ENCODE results near the gene B4GALNT4.

The B4GALNT4 gene

DNA sequence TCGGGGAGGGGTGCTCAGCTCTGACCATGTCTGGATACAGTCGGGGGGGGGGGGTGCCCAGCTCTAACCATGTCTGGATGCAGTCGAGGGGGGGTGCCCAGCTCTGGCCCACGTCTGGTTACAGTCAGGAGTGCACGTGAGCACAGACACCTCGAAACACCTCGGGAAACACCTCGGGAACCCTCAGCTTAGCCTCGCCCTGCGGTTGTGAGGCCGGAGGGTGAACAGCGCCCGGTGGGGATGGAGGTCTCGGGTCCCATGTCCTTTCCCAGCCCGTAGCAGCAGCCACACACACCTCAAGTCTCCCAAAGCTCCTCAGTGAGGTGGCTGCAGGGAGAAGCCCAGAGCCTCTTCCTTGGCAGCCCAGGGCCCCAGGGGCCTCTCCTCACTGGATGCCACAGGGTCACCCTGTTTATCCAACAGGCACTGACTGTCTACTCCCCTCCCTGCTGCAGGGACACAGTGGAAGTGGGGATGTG lies 43.4 kb downstream of the B4GALNT4 start:
- no peak for DNase-seq (ENCODE audit: low spot score)
- in situ Hi-C loops (cut with MboI; ENCODE audit: low pct_unique_long_range_greater_than_20kb, low sequenced_read_pairs, unreplicated experiment): no loop called here
- TF ChIP-seq, protein P1, sequence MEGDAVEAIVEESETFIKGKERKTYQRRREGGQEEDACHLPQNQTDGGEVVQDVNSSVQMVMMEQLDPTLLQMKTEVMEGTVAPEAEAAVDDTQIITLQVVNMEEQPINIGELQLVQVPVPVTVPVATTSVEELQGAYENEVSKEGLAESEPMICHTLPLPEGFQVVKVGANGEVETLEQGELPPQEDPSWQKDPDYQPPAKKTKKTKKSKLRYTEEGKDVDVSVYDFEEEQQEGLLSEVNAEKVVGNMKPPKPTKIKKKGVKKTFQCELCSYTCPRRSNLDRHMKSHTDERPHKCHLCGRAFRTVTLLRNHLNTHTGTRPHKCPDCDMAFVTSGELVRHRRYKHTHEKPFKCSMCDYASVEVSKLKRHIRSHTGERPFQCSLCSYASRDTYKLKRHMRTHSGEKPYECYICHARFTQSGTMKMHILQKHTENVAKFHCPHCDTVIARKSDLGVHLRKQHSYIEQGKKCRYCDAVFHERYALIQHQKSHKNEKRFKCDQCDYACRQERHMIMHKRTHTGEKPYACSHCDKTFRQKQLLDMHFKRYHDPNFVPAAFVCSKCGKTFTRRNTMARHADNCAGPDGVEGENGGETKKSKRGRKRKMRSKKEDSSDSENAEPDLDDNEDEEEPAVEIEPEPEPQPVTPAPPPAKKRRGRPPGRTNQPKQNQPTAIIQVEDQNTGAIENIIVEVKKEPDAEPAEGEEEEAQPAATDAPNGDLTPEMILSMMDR (IDR thresholded peaks at IDR 0.05; ENCODE audit: extremely low read depth, insufficient read depth, missing control alignments): no peak

DNA sequence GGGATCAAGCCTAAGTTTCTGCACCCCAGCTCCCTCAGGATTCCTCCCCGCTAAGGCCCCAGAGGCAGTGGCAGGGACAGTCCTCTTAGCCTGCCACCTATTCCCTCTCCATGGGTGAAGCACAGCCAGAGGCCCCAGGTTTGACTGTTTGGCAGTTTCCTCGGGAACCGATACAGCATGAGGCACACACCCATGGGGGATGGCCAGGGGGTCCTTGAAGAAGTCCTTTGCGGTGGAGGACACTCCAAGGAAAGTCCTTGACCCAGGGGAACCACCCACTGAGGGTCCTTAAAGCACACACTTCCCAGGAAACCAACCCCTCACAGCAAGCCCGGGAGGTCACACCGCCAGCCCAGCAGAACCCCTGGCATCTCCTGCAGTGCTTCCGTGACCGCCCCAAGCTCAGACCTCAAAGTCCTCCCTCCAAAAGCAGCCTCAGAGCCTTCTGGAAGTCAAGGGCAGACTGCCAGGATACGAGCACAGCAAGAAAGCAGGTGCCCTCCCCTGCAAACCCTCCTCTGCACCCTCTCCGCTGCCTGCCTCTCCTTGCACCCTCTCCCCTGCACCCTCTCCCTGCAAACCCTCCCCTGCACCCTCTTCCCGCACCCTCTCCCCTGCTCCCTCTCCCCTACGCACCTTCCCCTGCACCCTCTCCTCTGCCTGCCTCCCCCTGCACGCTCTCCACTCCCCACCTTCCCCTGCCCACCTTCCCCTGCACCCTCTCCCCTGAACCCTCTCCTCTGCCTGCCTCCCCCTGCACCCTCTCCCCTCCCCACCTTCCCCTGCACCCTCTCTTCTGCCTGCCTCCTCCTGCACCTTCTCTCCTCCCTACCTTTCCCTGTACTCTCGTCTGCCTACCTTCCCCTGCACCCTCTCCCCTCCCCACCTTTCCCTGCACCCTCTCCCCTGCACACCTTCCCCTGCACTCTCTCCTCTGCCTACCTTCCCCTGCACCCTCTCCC lies 44.1 kb downstream of the B4GALNT4 start:
- DNase-seq (ENCODE audit: low spot score): no peak
- TF ChIP-seq, protein P1 (IDR thresholded peaks at IDR 0.05; ENCODE audit: extremely low read depth, insufficient read depth, missing control alignments): no peak
- in situ Hi-C loops (cut with MboI; ENCODE audit: low pct_unique_long_range_greater_than_20kb, low sequenced_read_pairs, unreplicated experiment): no loop called here

DNA sequence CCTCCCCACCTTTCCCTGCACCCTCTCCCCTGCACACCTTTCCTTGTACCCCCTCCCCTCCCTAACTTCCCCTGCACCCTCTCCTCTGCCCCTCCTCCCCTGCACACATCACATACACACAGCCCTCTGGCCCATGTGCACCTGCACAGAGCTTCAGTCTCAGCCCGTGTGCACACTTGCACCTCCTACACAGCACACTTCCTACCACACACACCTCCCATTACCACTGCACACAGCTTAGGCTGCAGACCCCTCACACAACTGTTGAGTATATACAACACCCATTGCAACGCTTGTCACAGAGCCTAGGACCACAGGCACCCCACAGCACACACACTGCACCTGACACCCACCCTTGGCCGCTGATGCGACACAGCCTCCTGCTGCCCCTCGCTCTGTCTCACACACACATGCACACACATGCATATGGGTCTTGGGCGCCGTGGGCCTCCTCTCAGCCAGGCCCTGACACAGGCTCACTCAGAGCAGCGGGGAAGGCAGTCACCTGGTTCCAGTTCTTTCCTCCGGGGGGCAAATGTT lies 45.1 kb downstream of the B4GALNT4 start:
- DNase-seq (ENCODE audit: low spot score): no peak
- in situ Hi-C loops (cut with MboI; ENCODE audit: low pct_unique_long_range_greater_than_20kb, low sequenced_read_pairs, unreplicated experiment): no loop called here
- TF ChIP-seq, protein P1 (IDR thresholded peaks at IDR 0.05; ENCODE audit: extremely low read depth, insufficient read depth, missing control alignments): no peak

DNA sequence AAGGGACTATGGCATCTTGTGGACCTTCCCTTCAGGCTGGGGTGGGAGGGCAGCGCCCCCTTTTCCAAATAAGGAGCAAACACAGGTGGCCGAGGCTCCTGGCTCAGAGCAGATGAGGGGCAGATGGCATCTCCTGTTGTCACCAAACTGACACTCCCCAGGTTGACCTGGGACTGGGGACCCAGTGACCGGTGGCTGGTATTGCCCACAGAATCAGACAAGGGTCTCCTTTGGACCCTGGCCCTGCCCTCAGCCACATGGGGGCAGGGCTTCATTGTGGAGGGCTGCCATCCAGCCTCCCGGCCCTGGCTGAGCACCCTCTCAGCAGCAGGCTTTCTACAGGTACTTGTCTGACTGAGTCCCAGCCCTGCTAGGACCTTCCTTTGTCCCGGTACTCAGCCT lies 46.3 kb downstream of the B4GALNT4 start:
- TF ChIP-seq, protein P1 (IDR thresholded peaks at IDR 0.05; ENCODE audit: extremely low read depth, insufficient read depth, missing control alignments): no peak
- DNase-seq (ENCODE audit: low spot score): no peak
- in situ Hi-C loops (cut with MboI; ENCODE audit: low pct_unique_long_range_greater_than_20kb, low sequenced_read_pairs, unreplicated experiment): no loop called here

DNA sequence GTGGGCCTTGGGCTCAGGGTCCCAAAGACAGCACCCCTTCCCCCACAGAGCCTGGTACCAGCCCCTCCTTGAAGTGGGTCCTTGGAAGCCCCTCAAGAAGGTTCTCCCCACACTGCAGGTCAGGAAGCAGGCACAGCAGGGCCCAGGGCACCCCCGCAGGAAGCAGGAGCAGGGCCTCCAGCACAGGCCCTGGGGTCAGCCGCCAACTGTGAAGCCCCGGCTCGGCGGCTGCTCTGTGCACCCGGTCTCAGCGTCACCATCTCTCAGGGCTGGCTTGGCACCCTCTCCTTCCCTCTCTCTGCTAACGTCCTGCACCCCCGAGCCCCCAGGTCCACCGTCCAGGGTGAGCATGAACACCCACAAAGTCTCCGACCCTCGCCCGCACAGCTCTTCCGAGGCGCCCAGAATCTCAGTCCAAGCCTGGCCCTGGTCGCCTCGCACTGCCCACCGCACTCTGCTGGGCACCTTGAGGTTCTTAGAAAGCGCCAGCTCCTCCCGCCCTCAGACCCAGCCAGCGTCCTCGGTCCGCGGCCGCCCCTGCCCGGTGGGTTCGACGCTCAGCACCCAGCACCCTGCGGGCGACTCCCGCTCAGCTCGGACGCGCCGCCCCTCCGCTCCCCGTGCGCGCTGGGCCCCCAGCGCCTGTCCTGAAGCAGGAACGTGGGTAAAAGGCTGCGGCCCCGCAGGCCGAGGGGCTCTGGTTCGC lies 46.9 kb downstream of the B4GALNT4 start:
- TF ChIP-seq, protein P1 (IDR thresholded peaks at IDR 0.05; ENCODE audit: extremely low read depth, insufficient read depth, missing control alignments): no peak
- in situ Hi-C loops (cut with MboI; ENCODE audit: low pct_unique_long_range_greater_than_20kb, low sequenced_read_pairs, unreplicated experiment): no loop called here
- DNase-seq (ENCODE audit: low spot score): no peak
